Activated CD4-positive, CD25-positive, alpha-beta regulatory T cell treated with anti-CD3 and anti-CD28 coated beads, Interleukin-2, amount 50 U/mL, for 72 hours (primary cell): ENCODE measurements around the gene ACCS.

Experiments
- DNase-seq: peaks from one replicate; pipeline ENCODE4 v3.0.0; 2021

Gene ACCS

DNA sequence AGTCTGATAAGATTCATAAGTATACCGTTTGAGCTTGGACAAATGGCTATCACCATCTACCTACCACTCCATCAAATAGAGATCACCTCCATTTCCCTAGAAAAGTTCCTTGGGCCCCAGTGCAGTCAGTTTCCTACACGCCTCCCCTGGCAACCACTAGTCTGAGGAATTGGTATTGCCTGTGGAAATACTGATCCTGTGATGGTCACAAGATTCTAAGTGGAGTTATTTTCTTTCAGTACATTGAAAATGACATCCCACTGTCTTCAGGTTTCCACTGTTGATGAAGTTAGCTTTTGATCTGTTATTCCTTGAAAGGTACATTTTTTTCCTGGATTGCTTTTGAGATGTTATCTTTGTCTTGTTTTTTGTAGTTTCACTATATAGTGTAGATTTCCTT is 22.9 kb upstream of the ACCS start:
- no peak for DNase-seq

DNA sequence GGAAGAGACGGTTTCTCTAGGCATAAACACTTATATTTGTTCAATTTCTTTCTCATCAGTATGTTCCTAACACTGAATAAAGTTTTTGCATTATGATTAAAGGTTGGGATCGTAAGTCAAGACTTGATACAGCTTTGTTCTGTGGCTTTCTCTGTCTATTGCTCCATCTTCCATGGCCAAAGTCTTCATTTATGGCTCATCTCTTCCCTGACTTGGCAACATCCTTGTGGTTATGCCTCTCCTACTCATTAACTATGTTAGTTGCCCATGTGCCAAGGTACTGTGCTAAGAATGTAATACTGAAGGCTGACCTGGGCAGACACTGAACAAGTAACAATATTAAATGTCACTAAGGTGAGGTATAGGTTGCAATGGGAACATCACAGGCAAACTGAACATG is 19.9 kb upstream of the ACCS start:
- no peak for DNase-seq

DNA sequence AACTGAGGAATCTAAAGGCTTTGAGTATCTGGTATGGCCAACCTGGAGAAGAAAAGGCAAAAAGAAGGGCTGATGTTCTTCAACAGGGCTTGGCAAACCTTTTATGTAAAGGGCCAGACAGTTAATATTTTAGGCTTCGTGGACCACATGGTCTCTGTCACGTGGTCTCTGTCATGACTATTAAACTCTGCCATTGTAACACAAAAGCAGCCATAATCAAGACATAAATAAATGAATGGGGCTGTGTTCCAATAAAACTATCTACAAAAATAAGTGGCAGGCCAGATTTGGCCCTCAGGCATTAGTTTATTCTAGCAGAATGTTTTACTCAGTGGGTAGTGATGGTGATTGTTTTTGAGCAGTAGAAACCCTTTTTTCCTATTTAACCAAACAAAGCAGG is 18.8 kb upstream of the ACCS start:
- no peak for DNase-seq

DNA sequence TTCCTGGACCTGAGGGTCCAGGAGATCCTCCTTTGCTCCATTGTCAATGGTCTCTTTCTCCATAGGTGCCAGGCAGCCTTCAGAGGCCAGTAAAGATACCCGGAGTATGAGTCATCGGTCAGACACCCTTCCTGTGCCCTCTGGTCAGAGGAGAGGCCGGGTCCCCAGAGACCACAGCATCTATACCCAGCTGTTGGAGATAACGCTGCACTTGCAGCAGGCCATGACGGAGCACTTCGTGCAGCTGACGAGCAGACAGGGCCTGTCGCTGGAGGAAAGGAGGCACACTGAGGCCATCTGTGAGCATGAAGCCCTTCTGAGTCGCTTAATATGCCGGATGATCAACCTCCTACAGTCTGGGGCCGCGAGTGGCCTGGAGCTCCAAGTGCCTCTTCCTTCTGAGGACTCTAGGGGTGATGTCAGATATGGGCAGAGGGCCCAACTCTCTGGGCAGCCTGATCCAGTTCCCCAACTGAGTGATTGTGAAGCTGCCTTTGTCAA is 18.1 kb upstream of the ACCS start, which contains the start of gene ACCSL:
Gene ACCSL (plus strand): TSS at position 51 of the 501 bp plus-strand sequence. CDS start 56 bp downstream, at position 107.
- no peak for DNase-seq

DNA sequence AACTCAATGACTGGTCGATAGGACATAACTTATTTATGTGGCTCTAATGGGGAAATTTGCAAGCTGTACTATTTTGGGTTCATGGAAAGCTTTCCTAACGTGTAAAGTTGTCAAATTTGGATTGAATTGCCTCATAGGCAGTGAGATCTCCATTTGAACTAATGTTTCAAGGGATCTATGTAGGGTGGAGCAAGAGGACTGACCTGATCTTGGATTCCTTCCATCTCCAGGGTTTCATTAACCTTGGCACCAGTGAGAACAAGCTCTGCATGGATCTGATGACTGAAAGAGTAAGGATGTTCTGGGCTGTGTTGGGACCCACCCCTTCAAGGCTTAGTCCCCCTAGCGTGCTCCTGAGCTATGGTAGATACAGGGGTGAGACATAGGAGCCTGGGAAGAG is 16.2 kb upstream of the ACCS start:
- no peak for DNase-seq

DNA sequence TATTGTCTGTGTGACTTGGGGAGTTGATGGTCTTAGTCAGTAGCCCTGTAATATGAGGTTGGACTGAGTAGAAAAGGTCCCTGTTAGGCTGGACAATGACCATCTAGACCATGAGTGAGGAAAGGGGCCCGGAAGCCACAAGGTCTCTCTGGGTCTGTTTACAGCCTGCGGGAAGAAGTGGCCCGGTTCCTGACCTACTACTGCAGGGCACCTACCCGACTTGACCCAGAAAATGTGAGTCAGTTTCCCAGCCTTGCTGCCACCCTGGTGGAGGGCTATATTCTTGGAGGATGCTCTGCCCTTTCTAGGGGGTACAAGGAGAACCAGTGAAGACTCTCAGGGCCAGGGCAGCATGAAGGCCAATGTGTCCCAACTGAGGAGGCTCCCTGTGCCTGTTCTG is 14.9 kb upstream of the ACCS start:
- no peak for DNase-seq

DNA sequence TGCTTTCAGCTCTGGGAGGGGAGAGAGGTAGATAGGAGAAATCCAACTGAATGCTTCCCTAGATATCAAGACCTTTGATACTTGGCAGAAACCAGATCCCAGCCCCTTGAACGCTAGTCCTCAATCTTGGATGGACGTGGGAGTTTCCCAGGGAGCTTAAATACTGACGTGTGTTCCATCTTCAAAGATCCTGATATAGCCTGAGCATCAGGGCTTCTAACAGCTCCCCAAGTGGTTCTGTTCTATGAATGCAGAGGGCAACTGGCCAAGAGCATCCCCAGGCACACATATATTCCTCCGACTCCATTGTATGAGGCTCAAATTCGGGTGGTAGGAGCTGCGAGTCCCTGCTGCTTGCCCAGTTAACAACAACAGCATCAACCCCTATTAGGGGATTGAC is 8.7 kb upstream of the ACCS start:
- no peak for DNase-seq

DNA sequence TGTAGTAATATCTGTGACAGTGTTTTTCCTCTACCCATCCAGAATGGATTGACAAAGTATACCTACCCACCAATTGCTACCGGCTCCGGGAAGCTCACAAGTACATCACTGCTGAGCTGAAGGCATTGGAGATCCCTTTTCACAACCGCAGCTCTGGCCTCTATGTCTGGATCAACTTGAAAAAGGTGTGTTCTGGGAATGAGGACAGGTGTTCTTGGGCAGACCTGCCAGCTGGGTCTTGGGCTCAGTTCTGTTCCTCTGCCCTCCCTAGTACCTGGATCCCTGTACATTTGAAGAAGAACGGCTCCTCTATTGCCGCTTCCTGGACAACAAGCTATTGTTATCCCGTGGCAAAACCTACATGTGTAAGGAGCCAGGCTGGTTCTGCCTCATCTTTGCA is 7.8 kb upstream of the ACCS start:
- no peak for DNase-seq

DNA sequence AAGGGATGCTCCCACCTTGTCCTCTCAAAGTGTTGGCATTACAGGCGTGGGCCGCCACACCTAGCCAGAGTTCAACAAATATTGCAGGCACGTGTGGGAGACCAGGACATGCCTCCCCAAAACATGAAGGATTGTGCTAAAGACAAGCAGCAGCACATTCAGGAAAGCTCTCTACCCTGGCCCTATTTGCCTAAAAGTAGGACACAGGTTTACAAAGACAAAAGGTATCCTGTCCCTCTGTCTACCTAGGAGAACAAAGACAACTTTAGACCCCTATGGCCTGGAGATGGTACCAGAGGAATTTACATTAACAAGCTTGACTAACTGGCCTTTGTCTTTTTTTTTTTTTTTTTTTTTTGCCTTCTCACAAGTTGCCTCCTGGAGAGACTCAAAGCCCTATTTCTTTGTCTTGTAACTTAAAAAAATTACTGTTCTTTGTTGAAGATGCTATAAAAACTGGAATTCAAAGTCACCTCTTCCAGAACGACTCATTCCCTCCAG is 859 bp upstream of the ACCS start:
- no peak for DNase-seq

DNA sequence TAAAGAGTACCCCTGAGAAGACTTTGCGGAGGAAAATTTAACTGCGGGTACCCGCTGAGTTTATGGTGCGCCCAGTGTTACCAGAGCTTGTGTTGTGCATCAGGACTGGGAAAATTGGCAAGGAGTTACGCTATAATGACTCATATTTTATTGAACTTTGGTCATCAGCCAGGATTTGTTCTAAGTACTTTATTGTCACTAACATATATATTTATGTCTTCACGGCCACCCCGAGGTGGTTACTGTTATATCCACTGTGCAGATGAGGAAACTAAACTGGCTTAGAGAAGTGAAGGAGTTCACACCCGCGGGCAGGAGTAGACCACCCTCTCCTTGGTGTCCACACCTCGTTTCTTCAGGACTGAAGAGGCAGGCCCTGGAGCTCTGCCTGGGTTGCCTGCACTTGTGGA is 667 bp downstream of the ACCS start:
- DNase-seq: no peak

DNA sequence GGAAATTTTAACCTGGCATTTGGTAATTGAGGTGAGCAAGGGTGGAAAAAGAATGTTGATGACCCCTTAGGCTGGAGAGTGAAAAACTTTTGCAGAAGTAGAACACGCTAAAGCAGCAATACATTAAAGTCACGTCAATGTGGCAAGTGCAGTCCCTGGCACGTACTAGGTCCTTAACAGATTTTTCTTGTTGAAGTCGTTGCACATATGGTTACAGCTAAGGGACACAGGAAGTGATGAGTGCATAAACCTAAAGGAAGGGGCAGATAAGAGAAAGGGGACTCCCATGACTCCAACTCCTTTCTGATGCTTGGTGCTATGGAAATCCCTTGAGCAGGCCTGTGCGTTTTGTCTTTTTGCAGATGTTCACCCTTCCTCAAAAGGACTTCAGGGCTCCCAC is 1.2 kb downstream of the ACCS start:
- no peak for DNase-seq

DNA sequence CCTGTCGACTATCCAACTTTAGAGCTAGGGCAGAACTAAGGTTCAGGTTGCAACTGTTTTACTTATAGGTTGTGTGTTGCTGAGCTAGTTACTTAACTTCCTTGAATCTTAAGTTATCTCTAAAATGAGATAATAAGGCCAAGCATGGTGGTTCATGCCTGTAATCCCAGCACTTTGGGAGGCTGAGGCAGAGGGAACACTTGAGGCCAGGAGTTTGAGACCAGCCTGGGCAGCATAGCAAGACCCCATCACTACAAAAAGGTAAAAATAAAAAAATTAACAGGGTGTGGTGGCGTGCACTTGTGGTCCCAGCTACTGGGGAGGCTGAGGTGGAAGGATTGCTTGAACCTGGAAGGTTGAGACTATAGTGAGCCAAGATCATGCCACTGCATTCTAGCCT is 2.1 kb downstream of the ACCS start:
- DNase-seq: no peak

DNA sequence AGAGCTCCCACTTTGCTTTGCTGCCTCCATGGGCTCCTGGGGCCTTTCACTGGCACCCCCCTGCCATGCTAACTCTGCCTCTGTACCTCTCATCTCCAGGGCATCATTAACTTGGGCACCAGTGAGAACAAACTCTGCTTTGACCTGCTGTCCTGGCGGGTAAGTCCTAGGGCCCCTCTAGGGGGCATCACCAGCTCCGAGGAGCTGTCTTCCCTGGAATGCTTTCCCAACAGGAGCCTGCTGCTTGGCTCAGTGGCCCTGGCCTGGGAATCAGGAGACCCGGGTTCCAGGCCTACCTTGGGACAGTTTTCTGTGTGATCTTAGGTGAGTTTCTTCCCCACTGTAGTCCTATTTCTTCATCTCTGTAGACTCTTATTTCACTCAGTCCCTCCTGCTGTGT is 5.1 kb downstream of the ACCS start:
- no peak for DNase-seq

DNA sequence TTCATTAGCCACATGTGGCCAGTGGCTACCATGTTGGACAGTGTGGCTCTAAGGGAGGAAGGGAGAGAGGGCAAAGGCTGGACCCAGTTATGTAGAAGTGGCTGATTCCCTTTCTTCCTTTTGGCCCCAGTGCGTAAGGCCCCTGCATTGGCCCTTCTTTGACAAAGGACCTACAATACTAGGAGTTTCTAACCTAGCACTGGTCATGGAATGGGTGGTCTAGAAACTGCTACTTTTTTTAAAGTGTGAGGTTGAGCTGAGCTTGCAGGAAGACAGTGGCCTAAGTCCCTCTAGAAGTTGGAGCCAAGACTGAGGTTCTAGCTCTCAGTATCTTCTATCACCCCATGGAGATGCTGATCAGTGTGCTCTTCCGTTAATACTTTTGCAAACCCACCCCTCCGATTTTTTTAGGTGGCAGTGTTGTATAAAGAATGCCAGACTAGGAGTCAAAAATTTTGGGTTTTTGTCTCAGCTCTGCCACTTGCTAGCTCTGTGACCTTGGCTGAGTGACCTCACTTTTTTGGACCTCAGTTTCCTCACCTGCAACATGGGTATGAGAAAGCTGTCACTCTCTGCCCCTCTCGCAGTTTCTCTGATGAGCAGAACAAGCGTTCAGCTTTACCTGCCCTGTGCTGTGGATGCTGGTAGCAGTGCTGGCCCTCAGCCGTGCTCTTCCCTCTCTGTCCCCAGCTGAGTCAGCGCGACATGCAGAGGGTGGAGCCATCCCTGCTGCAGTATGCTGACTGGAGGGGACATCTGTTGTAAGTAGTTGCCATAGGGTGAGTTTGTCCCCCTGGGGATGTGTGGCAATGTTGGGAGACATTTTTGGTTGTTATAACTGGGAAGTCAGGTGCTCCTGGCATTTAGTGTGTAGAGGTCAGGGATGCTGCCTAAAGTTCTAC is 6.9 kb downstream of the ACCS start:
- DNase-seq: no peak

DNA sequence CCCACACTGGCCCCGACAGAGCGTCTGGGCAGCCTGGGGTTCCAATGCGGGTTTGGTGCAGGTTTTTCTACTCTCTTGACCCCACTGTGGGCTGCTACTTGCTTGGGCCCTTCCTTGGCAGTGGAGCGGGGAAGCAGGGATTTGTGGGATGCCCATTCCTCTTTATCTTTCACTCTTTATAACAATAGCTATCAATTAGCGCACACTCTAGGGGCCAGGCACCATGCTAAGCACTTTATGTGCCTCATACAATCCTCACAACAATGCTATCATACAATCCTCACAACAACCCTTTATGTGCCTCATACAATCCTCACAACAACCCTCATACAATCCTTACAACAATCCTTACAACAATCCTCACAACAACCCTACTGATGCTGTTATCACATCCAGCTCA is 12.7 kb downstream of the ACCS start:
- DNase-seq: no peak

DNA sequence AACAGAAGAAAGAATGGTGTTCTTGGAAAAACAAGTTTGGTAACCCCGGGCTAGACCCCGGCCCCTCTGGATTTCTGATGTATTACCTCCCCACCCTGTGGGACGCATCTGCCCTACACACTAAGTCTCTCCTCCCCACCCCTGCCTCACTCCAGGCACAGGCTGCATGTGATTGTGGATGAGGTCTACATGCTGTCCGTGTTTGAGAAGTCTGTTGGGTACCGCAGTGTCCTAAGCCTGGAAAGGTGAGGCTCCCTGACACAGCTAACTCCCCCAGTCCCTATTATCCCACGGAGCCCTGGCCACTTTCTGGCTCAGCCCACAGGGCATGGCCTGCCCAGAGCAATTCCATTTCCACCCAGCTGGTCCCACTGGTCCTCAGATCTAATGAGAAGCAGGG is 13.3 kb downstream of the ACCS start:
- DNase-seq: no peak

DNA sequence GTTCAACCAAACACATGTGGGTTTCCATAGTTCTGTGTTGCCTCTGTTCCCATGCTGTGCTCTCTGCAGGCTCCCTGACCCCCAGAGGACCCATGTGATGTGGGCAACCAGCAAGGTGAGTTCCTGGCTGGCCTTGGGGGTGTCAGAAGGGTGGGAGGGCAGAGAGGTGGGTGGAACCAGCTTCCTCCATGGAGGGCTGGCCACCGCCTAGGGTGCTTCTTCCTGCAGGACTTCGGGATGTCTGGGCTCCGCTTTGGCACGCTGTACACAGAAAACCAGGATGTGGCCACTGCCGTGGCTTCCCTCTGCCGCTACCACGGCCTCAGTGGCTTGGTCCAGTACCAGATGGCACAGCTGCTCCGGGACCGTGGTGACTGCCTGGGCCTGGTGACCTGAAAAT is 14.9 kb downstream of the ACCS start:
- no peak for DNase-seq

DNA sequence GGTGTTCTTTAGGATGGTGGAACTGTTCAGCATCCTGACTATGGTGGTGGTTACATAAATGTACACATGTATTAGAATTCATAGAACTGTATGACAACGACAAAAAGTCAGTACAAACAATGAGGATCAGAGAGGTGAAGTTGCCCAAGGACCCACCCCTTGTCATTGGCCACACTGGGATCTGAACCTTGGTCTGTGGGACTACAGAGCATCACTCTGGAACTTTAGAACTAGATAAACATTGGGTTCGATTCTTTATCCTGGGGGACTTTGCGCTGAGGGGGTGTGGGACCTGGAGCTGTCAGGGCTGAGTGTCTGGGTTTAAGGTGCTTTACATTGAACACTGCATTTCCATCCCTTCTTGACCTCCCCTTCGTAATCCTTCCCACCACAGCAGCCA is 16.6 kb downstream of the ACCS start:
- no peak for DNase-seq

DNA sequence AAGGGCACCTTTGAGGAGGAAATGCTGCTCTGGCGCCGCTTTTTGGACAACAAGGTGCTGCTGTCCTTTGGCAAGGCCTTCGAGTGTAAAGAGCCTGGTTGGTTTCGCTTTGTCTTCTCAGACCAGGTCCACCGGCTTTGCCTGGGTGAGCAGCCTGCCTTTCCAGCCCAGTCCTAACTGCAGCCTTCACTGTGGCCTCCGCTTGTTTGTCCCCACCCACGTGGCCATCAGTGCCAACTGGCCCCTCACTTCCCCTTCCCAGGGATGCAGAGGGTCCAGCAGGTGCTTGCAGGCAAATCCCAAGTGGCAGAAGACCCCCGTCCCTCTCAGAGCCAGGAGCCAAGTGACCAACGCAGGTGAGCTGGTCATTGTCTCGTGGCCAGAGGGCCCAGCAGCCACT is 17.4 kb downstream of the ACCS start:
- DNase-seq: no peak

DNA sequence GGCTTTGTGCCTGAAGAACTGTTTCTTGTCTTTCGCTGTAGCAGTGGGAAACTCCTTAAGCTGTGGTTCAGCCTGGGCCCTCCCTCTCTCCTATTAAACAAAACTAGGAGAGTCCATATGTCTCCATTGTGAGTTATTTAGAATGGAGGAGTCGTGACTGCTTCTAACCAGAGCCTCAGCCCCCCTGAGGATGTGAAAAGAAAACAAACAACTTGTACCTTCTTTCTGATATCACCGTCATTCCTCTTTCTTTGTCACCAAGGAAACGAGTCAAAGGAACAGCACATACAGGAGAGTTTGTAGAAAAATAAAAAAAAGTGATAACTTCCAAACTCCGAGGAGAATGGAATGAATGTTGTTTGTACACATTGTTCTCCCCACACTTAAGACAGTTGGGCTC is 17.8 kb downstream of the ACCS start:
- no peak for DNase-seq

DNA sequence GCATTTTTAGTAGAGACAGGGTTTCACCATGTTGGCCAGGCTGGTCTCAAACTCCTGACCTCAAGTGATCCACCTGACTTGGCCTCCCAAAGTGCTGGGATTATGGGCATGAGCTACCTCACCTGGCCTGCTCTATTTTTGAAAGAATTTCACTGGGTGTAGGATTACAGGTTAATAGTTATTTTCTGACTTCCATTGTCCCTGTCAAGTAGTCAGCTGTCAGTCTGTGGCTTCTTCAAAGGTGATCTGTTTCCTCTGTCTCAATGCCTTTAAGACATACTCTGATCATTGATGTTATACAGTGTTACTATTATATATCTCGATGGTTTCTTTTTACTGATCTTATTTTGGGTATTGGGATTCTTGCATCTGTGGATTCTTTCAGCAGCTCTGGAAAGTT is 19.3 kb downstream of the ACCS start:
- no peak for DNase-seq

DNA sequence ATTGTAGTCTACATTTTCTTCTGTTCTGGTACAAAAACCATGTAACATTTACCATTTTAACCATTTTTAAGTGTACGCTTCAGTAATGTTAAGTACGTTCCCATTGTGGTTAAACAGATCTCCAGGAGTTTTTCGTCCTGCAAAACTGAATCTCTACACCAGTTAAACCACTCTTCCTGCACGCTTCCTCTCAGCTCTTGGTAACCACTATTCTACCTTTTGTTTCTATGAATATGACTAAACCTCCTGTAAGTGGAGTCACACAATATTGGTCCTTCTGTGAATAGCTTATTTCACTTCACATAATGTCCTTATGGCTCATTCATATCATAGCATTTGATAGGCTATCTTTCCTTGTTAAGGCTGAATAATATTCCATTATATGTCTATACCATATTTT is 22.3 kb downstream of the ACCS start:
- no peak for DNase-seq

DNA sequence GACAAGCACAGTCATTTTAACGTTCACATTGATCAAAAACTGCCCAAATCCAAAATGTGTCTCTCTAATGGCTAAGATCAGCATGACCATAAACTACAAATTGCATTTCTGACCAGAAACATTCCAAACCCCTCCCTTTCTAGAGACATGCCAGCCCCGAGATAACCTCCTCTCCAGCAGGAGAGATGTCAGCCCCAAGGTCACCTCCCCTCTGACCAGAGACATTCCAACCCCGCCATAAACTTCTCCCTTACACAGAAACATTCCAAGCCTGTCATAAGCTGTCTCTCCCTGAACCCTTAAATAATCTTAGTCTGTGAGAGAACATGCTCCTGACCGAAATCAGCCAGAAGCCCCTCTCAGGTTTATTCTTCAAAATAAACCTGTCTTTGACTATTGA is 22.8 kb downstream of the ACCS start:
- DNase-seq: no peak

DNA sequence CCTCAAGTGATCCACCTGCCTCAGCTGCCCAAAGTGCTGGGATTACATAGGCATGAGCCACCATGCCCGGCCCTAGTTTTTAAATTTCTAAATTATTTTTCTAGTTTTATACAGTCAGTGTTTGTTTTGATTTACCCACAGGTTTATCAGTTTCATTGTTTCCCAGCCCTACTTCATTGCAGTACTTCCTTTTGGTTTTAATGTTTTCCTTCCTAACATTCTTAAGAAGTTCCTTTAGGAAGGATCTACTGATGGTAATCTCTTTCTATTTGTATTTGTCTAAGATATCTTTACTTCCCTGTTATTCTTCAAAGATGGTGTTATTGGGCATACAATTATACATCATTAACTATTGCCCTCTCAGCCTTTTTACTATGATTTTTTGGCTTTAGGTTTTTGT is 24.5 kb downstream of the ACCS start:
- DNase-seq: no peak
